GM19035 (cell line): ENCODE data around the gene SFMBT1.

ENCODE experiments used
- ATAC-seq: cut with Tn5 transposase; IDR thresholded peaks from one replicate; pipeline ENCODE4 v1.9.1; 2021; ENCODE audit not compliant: unreplicated experiment

Gene SFMBT1

DNA sequence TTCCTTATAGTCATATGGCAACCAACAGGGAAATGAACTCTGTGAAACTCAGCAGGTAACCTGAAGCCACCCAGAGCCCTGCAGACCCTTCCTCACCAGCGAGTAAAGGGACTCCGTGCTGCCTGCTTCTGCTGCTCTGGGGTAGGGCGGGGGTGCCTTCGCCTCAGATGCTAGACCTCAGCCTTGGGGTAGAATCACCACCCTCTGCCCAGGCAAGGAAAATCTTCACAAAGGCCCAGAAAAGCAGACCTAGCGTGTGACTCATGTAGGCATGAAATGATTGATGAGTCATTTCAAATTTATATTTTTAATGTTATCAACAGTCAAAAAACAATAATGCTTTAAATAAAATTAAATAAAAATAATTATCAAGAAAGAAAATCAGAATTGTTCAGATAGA is 155.1 kb downstream of the SFMBT1 start:
- ATAC-seq, result no peak

DNA sequence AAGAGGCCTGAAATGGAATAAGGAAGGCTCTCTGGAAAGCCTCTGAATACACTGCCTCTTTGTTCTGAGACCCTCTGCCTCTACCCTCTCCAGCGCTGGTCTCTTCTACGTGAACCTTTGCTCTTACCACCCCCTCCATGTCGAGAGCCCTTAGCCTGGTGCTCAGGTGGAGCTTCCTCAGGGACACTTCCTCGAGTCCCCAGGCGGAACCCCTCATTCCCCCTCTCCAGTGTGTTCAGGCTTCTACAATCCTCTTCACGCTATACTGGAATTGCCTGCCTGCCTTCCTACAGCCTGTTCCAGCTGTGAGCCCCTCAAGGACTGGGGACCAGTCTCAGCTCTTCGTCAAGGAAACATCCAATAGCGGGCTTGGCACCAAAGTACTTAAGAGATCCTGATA is 156.0 kb downstream of the SFMBT1 start:
- ATAC-seq, result no peak

DNA sequence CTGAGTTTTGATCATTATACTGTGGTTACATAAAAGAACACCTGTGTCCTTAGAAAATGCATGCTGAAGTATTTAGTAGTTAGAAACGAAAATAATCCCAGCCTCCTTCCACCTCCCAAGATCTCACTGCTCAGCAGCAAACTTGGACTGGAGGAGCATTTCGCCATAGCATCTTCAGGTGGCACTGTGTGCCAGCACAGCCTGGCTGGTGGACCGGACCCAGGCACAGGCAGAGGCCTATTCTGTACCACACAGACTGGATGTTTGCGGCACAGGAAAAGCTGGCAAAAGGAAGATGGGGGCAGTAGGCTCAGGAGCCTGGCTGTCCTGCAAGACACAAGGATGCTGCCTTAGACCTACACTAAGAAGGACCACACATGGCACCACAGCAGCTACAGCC is 158.7 kb downstream of the SFMBT1 start:
- ATAC-seq, result no peak

GRCh38 chr3:52886049-52886730 is 159.7 kb downstream of the SFMBT1 start:
- ATAC-seq, result no peak

DNA sequence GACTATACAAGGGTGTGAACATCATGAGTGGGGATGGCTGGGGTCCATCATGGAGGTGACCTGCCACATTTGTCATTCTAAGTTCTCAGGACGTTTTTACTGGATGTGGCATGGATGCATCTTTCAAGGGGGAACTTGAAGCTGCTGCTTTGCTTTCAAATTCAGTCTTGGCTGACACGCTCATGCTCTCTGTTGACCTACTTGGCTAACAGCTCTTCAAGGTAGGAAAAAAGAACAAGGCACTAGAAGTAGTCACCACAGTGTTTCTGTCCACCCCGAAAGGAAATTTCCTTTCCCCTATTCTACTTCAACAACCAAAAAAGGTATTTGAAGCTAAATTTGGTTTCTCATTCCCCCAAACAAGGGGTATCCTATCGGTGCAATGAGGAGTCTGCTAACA is 163.5 kb downstream of the SFMBT1 start:
- no peak for ATAC-seq

DNA sequence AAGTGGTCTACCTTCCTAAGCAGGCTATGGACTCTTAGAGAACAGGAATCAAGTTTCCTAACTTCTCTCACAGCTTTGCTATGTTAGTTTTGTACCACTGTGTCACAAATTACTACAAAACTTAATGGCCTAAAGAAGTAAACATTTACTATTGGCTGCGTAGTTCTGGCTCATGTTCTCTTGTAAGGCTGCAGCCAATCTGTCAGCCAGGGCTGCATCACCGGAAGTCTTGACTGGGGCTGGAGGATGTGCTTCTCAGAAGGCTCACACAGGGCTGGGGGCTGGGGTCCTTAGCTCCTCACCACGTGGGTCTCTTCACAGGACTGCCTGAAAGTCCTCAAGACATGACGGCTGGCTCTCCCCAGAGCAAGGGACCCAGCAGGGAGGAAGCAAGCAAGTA is 164.0 kb downstream of the SFMBT1 start:
- no peak for ATAC-seq

DNA sequence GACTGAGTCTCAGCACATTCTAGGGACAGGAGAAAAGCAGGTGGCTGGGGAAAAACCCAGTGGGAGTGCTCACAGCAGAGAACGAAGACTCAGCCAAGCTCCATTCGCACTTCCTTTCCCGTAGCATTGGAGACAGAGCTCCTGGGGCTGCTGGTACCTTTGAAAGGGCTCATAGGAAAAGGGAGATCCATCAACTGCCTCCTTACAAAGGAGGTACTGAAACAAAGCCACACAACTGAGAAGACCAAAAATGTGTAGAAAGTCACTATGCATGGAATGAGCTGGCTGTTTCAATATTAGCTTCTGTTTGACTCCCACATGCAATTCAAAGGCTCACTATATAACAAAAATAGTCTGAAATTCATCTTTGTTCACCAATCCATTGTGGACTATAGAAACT is 165.4 kb downstream of the SFMBT1 start:
- no peak for ATAC-seq

DNA sequence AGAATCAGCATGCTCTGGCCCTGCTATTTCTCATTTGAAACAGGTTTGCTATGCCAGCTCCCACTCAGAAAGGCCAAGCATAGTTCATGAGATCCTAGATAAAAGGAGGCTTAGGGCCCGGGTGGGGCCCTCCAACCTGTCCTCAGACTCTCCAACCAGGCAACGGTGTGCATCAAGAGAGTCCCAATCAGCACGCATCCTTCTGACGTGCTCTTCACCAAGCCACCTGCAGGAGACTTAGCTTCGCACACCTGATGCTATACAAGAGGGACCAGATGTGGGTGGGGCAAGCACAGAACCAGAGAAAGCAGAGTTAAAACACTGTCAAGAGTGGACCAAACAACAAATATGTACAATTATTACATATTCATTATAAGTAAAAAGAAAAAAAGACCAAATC is 165.8 kb downstream of the SFMBT1 start:
- no peak for ATAC-seq

GRCh38 chr3:52879581-52879980 is 166.3 kb downstream of the SFMBT1 start:
- ATAC-seq, result no peak

DNA sequence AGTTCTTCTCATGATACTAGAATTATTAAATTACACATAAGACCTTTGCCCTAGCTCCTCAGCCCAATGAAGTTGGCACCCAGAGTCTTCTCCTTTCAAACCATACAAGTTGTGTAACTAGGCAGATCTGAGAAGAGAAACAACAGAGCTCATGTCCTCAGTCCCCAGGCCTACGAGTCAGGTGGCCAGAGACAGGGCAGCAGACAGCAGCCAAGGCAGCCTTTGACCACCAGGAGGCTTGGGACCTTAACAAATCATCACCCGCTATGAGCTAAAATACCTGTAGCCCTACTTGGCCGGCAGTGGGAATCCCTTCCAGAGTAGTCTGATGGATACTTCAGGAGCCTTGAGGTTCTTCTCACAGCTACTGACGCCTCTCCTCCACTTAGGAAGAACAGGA is 166.8 kb downstream of the SFMBT1 start:
- no peak for ATAC-seq

- ATAC-seq, result no peak
Observed at GRCh38 chr3:52877085-52877484, 168.8 kb downstream of the SFMBT1 start.

DNA sequence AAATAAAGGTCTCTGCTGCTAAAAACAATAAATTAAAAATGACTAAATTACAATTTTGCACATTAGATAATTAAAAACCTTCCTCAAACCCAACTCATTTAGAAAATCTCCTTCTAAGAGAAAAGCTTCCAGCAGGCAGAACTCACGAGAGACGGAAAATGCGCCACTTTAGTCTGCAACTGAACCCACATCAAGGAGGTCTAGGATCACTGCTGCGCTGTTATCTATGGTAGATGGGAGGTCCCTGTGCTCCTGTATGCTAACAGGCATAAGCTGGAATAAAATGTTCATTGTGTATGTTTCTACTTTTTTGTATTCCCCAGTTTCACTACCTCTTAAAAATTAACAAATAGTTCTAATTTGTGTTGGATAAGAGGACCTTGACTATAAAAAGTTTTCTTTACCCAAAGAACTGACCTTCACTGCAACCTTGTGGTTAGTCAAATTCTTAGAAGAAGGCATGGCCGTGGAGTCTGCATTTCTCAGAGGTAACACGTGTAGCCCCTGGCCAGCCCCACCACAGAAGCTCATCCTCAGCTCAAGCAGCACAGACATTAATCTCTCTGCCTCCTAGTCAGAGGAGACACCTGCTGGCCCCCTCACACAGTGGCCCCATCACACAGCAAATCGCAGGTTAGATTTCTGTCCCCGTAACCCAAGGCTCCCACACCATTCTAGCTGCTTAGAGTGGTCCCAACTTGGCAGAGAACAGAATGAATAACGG is 170.8 kb downstream of the SFMBT1 start:
- ATAC-seq, result no peak

DNA sequence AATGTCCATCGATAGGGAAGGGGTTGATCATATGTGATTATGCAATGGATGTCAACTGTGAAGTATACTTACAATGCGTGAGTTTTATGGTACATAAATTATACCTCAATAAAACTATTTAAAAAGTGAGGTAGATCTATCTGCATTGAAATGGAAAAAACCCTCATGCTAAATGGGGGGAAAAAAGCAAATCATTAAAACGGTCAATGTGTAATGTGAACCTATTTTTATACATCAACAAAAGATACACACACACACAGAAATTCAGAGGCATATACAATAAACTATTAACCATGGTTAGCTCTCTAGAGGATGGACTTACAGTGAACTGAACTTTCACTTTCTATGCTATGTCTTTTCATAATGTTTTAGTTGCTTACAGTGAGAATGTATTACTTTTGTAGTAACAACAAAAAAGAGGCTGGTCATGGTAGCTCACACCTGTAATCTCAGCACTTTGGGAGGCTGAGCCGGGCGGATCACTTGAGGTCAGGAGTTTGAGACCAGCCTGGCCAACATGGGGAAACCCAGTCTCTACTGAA is 171.6 kb downstream of the SFMBT1 start:
- ATAC-seq, result no peak

DNA sequence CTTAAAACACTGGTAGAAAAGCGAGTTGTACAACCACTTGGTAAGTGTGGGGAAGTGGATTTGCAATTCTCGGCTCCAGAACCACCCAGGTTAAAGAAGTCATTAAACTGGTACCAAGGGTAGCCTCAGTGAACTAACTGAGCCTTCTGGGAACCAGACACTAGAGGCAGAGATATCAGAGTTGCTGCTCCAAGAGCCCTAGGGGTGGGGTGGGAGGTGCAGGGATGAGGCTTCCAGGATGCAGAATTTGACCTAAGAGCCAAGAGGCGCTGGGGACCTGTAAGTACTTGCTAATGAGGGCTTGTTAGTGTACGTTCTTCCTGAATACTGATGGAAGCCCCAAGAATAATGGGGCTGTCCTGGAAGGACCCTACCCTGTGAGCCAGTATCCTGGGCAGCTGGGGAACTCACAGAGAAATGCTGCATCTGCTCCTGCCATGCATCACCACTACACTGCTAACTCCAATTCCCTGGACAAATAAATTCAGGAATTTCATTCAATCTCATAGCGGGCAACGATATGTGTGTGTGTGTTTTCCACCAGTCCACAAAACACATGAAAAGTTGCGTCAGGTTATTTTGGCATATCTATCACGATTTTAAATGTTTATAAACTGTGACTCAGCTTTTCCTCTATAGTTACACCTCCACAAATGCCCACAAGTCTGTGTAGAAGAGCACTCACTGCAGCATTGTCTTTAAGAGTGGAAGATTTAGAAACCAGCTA is 172.3 kb downstream of the SFMBT1 start:
- no peak for ATAC-seq

- no peak for ATAC-seq
Observed at GRCh38 chr3:52872245-52872644, 173.6 kb downstream of the SFMBT1 start.

- no peak for ATAC-seq
Observed at GRCh38 chr3:52871761-52872160, 174.1 kb downstream of the SFMBT1 start.

DNA sequence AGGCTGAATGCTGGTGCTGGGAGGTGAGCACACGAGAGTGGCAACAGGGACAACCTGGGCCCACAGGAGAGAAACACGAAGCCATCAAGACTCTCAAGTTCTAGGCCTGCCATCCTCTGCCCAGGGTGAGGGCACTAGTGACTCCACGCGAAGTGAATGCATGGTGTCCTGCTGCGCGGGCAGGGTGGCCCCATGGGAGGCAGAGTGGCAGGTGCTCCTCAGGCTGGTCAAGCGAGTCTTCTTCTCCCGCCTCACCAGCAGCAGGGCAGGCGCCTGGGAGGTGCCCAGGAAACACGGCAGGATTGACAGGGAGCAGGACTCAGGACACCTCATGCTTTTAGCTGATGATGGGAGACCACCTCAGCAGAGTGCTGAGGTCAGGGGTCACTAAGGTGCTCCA is 175.4 kb downstream of the SFMBT1 start:
- ATAC-seq, result no peak

- ATAC-seq, result no peak
Observed at GRCh38 chr3:52866427-52866826, 179.4 kb downstream of the SFMBT1 start.

- ATAC-seq, result no peak
Observed at GRCh38 chr3:52865994-52866393, 179.9 kb downstream of the SFMBT1 start.

DNA sequence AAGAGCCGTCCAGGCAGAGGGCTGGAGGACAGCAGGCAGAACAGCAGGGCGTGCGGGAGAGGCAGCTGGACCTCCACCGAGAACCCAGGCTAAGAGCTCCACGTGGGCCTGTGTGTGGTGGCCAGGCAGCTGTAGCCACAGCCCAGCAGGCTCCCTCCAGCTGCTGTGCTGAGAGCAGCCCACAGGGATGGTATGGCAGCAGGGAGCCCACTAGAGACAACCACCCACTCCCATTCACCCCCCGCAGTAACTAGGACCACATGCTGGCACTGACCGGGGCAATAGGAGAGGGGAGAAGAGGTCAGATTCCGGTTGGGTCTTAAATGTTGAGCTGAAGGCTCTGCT is 185.5 kb downstream of the SFMBT1 start:
- no peak for ATAC-seq

DNA sequence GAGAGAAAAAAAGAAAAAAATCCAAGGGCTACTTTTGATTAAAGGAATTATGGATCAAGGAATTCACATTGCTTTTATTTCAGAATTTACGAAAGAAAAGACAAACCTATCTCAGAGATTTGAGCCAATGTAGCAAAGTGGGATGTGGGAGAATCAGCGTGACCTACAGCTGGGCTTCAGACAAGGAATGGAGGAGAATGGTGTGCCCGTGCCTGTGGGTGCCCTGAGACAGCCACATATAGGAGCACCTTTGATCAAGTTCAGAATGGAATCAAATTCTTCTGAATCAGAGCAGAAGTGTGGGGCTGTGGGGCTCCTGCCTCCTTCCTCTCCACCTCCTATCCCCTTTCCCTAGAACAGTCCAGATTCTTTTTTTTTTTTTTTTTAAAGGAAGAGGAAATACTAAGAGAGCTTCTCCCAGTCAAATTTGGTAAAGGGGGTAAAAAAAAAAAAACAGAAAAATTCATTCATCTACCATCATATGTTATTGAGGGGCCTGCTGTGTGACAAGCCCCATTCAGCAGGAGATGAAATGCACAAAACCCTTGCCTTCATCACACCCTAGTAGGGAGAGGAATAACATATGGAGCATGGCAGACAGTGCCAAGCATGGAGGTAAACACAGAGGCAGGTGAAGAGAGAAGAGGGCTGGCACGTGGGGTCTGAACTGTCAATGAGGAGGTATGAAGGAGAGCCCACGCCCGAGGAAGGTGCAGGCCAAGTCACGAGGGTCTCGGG is 186.0 kb downstream of the SFMBT1 start:
- ATAC-seq, result no peak
